Measurements from ENCODE around the gene SEC23A. TPM values are rescaled to one million over a fixed set of nuclear protein-coding genes. Genes with fewer than 3 reads are reported as not detected.

The SEC23A gene
- total and polyA plus RNA-seq, 2 of the 13 experiments (the other 11 are each of a cell fraction or from before 2014, with no cell fraction given): 403 to 887 TPM

DNA sequence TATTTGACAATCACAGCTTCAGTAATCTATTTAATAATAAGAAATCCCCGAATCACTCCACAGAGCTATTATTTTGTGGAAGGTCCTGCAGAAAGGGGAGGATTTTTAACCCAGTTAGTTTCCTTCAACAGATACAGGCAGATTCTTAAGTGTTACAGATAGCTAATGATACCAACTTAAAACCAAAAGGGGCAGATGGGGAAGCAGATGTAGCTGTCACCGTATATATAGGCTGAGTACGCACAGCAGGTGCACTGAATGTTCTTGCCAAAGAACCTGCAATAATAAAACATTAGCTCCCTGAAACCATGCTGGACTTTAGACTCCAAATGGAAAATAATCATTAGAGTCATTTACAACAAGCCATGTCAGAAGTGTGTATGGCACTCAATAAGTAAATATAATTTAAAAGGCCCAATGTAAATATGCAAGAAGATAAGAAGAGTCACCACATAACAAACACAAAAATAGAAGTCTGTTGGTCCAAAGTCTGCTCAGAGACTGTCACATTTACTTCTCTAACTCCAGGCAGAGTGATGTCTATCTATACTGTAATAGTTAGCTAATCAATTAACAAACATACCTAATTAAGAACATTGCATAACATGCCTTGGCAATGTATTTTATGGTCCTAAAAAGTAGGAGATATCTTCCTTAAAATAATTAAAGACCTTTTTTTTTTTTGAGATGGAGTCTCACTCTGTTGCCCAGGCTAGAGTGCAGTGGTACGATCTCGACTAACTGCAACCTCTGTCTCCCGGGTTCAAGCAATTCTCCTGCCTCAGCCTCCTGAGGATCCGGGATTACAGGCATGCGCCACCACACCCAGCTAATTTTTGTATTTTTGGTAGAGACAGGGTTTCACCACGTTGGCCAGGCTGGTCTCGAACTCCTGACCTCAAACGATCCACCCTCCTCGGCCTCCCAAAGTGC is 78.8 kb downstream of the SEC23A start (continued):
- TF ChIP-seq RERE (CRISPR knock-in tag; IDR thresholded peaks at IDR 0.05; ENCODE audit: low read depth) (peak; percentile 100), ZBTB21 (CRISPR knock-in tag; IDR thresholded peaks at IDR 0.05) (peak; percentile 73; the same call in 1 of the 2 replicates), NFYB (CRISPR knock-in tag; IDR thresholded peaks at IDR 0.05) (no peak), SOX5 (CRISPR knock-in tag; IDR thresholded peaks at IDR 0.05; ENCODE audit: borderline replicate concordance) (peak; percentile 99), DBP (CRISPR knock-in tag; IDR thresholded peaks at IDR 0.05; ENCODE audit: not compliant biosample characterization) (no peak), ZBED4 (CRISPR knock-in tag; IDR thresholded peaks at IDR 0.05; ENCODE audit: borderline replicate concordance) (peak; percentile 80), ZNF788 (CRISPR knock-in tag; IDR thresholded peaks at IDR 0.05; ENCODE audit: borderline replicate concordance) (no peak), ZNF629 (CRISPR knock-in tag; conservative IDR thresholded peaks at IDR 0.05) (peak; percentile 77), NR0B2 (CRISPR knock-in tag; IDR thresholded peaks at IDR 0.05) (no peak), ZNF614 (CRISPR knock-in tag; IDR thresholded peaks at IDR 0.05; ENCODE audit: borderline replicate concordance) (peak; percentile 97), DMTF1 (CRISPR knock-in tag; IDR thresholded peaks at IDR 0.05) (0 out of 2 replicates have a peak, but pooled peaks have one; percentile 62), NCOR1 (IDR thresholded peaks at IDR 0.05; ENCODE audit: borderline replicate concordance, low read length) (peak; percentile 100)
- TF ChIP-seq, protein P1, sequence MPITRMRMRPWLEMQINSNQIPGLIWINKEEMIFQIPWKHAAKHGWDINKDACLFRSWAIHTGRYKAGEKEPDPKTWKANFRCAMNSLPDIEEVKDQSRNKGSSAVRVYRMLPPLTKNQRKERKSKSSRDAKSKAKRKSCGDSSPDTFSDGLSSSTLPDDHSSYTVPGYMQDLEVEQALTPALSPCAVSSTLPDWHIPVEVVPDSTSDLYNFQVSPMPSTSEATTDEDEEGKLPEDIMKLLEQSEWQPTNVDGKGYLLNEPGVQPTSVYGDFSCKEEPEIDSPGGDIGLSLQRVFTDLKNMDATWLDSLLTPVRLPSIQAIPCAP (CRISPR knock-in tag; IDR thresholded peaks at IDR 0.05; ENCODE audit: low read depth): no peak
